ENCODE data around the gene FAM200B. TPM values are rescaled to one million over a fixed set of nuclear protein-coding genes. Genes with fewer than 3 reads are reported as not detected.

FAM200B gene
- total and polyA plus RNA-seq, 2 of the 4 experiments (the other 2 are of a cell fraction), result 16.7 to 18.5 TPM

DNA sequence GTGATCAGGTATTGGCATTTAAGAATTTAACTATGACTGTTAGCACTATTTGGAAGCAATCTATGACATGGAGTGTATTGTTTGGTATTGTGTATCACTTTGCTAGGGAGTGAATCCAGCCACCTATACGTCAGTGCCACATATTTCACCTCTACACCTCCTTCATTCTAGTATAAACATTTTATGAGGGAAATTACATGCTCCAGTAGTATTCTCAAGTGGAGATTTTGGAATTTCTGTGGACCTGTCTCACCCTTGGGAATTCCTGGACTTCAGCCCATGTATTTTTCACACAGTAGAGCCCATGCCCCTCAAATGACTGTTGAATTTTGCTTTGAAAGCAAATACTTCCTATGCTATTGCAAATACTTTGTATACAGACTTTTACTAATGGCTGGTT lies 32.5 kb downstream of the FAM200B start:
- no peak overlapping the region for H2AK9ac ChIP-seq (replicated peaks; ENCODE audit: low read depth, low read length, poor library complexity)
- dilution Hi-C loops (cut with HindIII; ENCODE audit: low sequenced_read_pairs, unreplicated experiment) (no loop called here), in situ Hi-C loops (cut with MboI; ENCODE audit: low sequenced_read_pairs) (no loop called here), intact Hi-C loops (cut with micrococcal nuclease) (no loop called here)
- H3K9me1 ChIP-seq (ENCODE audit: insufficient read depth, low read length), result peaks cover 10% of the 10 kb centered on the region
- H4K20me1 ChIP-seq (ENCODE audit: insufficient read depth, low read length), result no peaks in the 10 kb centered on the region
- H3K56ac ChIP-seq (ENCODE audit: extremely low read depth, insufficient read depth, low read length), result no peak overlapping the region
- POLR2A ChIA-PET (ENCODE audit: unreplicated experiment), result interaction anchor here (0.6 kb wide), 1 partner anchor 12 kb away, joined by 12 read pairs; no protein-coding TSS in a partner anchor
- H4K5ac ChIP-seq (ENCODE audit: low read depth, low read length), result no peak overlapping the region
- DNase-seq (no peak), ATAC-seq (ENCODE audit: low read depth) (no peak)
- no peaks in the 10 kb centered on the region; the same call in 1 of the 2 replicates for H3K36me3 ChIP-seq (ENCODE audit: control insufficient read depth, insufficient read depth, low read length)
- no peak overlapping the region for H2BK5ac ChIP-seq (ENCODE audit: low read depth, low read length, poor library complexity, severe bottlenecking)
- CTCF ChIA-PET, result no interaction called here
- no peak overlapping the region for H2BK20ac ChIP-seq (ENCODE audit: low read depth, low read length)
- H4K91ac ChIP-seq (ENCODE audit: insufficient read depth, low read depth, low read length), result no peak overlapping the region
- no peak overlapping the region for H2BK15ac ChIP-seq (ENCODE audit: low read depth, low read length)
- H3K79me1 ChIP-seq (ENCODE audit: low read depth in 1 of 2, low read length in 2 of 2), result 0 out of 4 replicates have a peak, but pooled peaks cover 0 to 4% of the 10 kb centered on the region in 2 experiments
- no peak overlapping the region for H4K8ac ChIP-seq (ENCODE audit: low read depth in 2 of 2, low read length in 2 of 2)
- no peak overlapping the region for H3K14ac ChIP-seq (replicated peaks; ENCODE audit: low read depth, low read length)
- no peak overlapping the region for H2BK120ac ChIP-seq (ENCODE audit: low read depth, low read length)
- no peak overlapping the region for H3K23ac ChIP-seq (ENCODE audit: low read depth, low read length)
- no peak overlapping the region for H2AFZ ChIP-seq (replicated peaks; ENCODE audit: low read length, poor library complexity)
- no peak overlapping the region for H3K4me2 ChIP-seq (ENCODE audit: low read depth, low read length)
- H3K18ac ChIP-seq (ENCODE audit: low read depth, low read length), result no peak overlapping the region
- WGBS, 2 experiments (ENCODE audit: extremely low coverage in 2 of 2, insufficient read length in 1 of 2), result no CpG with 5 or more reads among the region's 1 CpG
- no peak overlapping the region for H3K4ac ChIP-seq (ENCODE audit: low read depth, low read length)
- H2AK5ac ChIP-seq (ENCODE audit: low read depth, low read length), result no peak overlapping the region
- no peak overlapping the region for H3K9ac ChIP-seq (ENCODE audit: low read depth, low read length)
- H3K4me3 ChIP-seq (ENCODE audit: insufficient read depth, low read depth, low read length), result no peak overlapping the region
- no TSS peak for BruUV-seq (replicated peaks)
- no peaks in the 10 kb centered on the region for H3K9me3 ChIP-seq (ENCODE audit: control insufficient read depth, insufficient read depth, low read length)
- no peak for TF ChIP-seq CHD1 (IDR thresholded peaks at IDR 0.05; ENCODE audit: low read depth, low read length)
- TF ChIP-seq BHLHE40 (IDR thresholded peaks at IDR 0.05; ENCODE audit: low read depth, low read length), result no peak
- no peak for TF ChIP-seq RCOR1 (IDR thresholded peaks at IDR 0.05; ENCODE audit: insufficient replicate concordance, low read length)
- TF ChIP-seq MAZ (IDR thresholded peaks at IDR 0.05; ENCODE audit: borderline replicate concordance, low read depth, low read length), result no peak
- TF ChIP-seq MAFK (IDR thresholded peaks at IDR 0.05; ENCODE audit: low read depth, low read length), result no peak
- TF ChIP-seq USF2 (IDR thresholded peaks at IDR 0.05; ENCODE audit: low read depth, low read length), result no peak
- TF ChIP-seq, protein P1, sequence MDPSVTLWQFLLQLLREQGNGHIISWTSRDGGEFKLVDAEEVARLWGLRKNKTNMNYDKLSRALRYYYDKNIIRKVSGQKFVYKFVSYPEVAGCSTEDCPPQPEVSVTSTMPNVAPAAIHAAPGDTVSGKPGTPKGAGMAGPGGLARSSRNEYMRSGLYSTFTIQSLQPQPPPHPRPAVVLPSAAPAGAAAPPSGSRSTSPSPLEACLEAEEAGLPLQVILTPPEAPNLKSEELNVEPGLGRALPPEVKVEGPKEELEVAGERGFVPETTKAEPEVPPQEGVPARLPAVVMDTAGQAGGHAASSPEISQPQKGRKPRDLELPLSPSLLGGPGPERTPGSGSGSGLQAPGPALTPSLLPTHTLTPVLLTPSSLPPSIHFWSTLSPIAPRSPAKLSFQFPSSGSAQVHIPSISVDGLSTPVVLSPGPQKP (IDR thresholded peaks at IDR 0.05; ENCODE audit: borderline replicate concordance, low read depth, low read length), result no peak
- TF ChIP-seq FOS (IDR thresholded peaks at IDR 0.05; ENCODE audit: low read depth, low read length), result no peak
- no peak overlapping the region for H3K27ac ChIP-seq (ENCODE audit: insufficient read depth, low read length)
- peaks cover 18% of the 10 kb centered on the region for H3K4me1 ChIP-seq (ENCODE audit: control insufficient read depth, insufficient read depth, low read length)
- H3K27me3 ChIP-seq (ENCODE audit: control insufficient read depth, insufficient read depth, low read length), result no peaks in the 10 kb centered on the region

All from IMR-90 (cell line).